Osteocyte (in vitro differentiated cells): ENCODE measurements around the gene EFCAB12. TPM values are rescaled to one million over a fixed set of nuclear protein-coding genes. Genes with fewer than 3 reads are reported as not detected.

Source experiments
- DNase-seq: peaks from one replicate; pipeline ENCODE4 v3.0.0; 2021; ENCODE audit warnings: mixed read lengths; ENCODE audit not compliant: unreplicated experiment; ENCODE audit errors: extremely low spot score
- H3K27ac Mint-ChIP-seq: one replicate; pipeline ENCODE4 v1.8.0; 2021; ENCODE audit warnings: mild to moderate bottlenecking, mixed read lengths; ENCODE audit not compliant: unreplicated experiment
- H3K27me3 Mint-ChIP-seq: one replicate; pipeline ENCODE4 v1.8.0; 2021; ENCODE audit warnings: mixed read lengths; ENCODE audit not compliant: unreplicated experiment
- H3K36me3 Mint-ChIP-seq: one replicate; pipeline ENCODE4 v1.8.0; 2021; ENCODE audit warnings: mixed read lengths; ENCODE audit not compliant: unreplicated experiment
- H3K4me1 Mint-ChIP-seq: one replicate; pipeline ENCODE4 v1.8.0; 2021; ENCODE audit warnings: mixed read lengths; ENCODE audit not compliant: unreplicated experiment
- H3K4me3 Mint-ChIP-seq: one replicate; pipeline ENCODE4 v1.8.0; 2021; ENCODE audit warnings: mild to moderate bottlenecking, moderate library complexity, mixed read lengths; ENCODE audit not compliant: unreplicated experiment
- H3K9me3 Mint-ChIP-seq: one replicate; pipeline ENCODE4 v1.8.0; 2021; ENCODE audit warnings: mixed read lengths; ENCODE audit not compliant: unreplicated experiment
- total RNA-seq: library from RNA; stranded (reverse); gene quantifications from 2 replicates; pipeline ENCODE4 v1.2.1, GENCODE V29; 2021
- TF ChIP-seq, protein P1 (sequence below): fragments of 200-600 bp; sonication (generic); IDR thresholded peaks from 2 replicates; pipeline ENCODE4 v1.5.0; 2021; ENCODE audit warnings: antibody characterized with exemption, mild to moderate bottlenecking, moderate library complexity

The EFCAB12 gene
- total RNA-seq, 1 donor from 2014 or later: 0.30 TPM

DNA sequence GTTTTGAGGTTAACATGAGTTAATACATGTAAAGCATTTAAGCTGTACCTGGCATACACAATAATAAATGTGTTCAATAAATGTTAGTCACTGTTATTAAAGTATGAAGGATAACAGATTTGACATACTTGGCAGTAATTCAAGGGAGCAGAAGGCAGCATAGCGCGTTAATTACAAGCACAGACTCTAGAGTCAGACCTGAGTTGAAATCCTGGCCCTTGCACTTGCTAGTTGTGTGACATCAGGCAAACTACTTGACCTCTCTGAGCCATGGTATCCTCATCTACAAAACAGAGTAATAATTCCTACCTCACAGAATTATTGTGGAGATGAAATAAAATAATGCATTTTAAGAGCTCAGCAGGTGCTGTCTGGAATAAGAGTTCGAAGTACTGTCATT, 17.0 kb upstream of the EFCAB12 start:
- Mint-ChIP-seq H3K27ac (no peak overlapping the region), H3K36me3 (peaks cover 2% of the 10 kb centered on the region), H3K27me3 (no peaks in the 10 kb centered on the region), H3K4me3 (no peak overlapping the region), H3K4me1 (peaks cover 38% of the 10 kb centered on the region), H3K9me3 (no peaks in the 10 kb centered on the region)
- TF ChIP-seq, protein P1, sequence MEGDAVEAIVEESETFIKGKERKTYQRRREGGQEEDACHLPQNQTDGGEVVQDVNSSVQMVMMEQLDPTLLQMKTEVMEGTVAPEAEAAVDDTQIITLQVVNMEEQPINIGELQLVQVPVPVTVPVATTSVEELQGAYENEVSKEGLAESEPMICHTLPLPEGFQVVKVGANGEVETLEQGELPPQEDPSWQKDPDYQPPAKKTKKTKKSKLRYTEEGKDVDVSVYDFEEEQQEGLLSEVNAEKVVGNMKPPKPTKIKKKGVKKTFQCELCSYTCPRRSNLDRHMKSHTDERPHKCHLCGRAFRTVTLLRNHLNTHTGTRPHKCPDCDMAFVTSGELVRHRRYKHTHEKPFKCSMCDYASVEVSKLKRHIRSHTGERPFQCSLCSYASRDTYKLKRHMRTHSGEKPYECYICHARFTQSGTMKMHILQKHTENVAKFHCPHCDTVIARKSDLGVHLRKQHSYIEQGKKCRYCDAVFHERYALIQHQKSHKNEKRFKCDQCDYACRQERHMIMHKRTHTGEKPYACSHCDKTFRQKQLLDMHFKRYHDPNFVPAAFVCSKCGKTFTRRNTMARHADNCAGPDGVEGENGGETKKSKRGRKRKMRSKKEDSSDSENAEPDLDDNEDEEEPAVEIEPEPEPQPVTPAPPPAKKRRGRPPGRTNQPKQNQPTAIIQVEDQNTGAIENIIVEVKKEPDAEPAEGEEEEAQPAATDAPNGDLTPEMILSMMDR: no peak
- no peak for DNase-seq

DNA sequence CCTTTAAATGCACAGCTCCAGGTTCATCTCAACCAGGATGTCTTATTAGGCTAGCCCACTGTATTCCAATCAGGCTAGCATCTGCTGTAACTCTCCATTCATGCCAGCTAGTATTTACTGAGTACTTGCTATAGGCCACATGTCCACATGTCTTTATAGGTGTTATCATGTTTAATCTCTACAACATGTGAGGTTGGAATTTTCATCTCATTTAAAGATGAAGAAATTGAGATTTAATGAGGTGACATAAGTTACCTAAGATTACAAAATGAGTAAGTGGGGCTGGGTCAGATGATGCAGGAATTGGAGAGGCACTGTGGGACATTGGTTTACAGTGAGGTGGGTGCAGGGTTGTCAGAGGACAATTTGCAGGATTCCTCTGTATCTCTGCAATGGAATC, 14.5 kb upstream of the EFCAB12 start:
- peak overlapping the region; percentile 94 for H3K27ac Mint-ChIP-seq
- H3K4me1 Mint-ChIP-seq: peaks cover 48% of the 10 kb centered on the region
- H3K9me3 Mint-ChIP-seq: no peaks in the 10 kb centered on the region
- no peak for DNase-seq
- TF ChIP-seq, protein P1: no peak
- H3K27me3 Mint-ChIP-seq: no peaks in the 10 kb centered on the region
- peaks cover under 1% of the 10 kb centered on the region for H3K36me3 Mint-ChIP-seq
- no peak overlapping the region for H3K4me3 Mint-ChIP-seq

DNA sequence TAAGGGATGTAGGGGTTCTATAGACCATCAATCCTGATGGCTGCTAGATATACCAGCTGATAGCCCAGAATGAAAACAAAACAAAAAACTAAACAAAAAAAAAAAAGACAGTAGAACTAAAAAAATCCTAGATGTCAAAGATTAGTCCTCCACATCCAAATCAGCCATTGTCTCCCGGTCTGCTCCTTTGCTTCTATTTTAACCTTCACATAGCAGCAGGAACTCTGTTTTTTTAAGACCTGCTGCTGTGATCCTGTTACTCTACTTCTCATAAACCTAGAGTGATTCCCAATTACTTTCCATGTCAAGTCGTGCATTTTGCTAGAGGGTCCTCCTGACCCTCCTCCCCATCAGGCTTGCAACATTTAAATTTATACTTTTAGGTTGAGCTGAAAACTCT, 14.1 kb upstream of the EFCAB12 start:
- no peak for DNase-seq
- TF ChIP-seq, protein P1: no peak
- Mint-ChIP-seq H3K9me3 (no peaks in the 10 kb centered on the region), H3K27ac (peak overlapping the region; percentile 94), H3K27me3 (no peaks in the 10 kb centered on the region), H3K36me3 (peaks cover 5% of the 10 kb centered on the region), H3K4me3 (peak overlapping the region; percentile 95), H3K4me1 (peaks cover 50% of the 10 kb centered on the region)

DNA sequence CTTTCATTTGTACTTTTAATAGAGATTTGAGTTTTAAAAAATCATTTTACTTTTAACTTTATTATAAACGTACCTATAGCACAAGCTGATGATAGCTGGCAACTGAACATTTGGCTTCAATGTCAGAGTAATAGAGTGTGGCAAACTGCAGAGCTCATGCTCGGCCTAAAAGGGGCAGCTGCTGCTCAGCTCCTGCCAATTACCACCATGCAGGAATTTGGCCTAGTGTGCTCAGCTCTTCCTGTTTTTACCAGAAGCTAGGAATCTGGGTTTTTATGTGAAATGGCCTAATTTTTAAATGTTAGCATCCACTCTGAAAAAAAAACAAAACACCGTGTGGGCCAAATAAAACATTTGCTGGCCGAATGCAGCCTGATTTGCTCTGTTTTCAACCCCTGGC, 13.3 kb upstream of the EFCAB12 start:
- Mint-ChIP-seq H3K9me3 (no peaks in the 10 kb centered on the region), H3K36me3 (peaks cover 7% of the 10 kb centered on the region), H3K27me3 (no peaks in the 10 kb centered on the region), H3K27ac (peak overlapping the region; percentile 94), H3K4me3 (peak overlapping the region; percentile 95), H3K4me1 (peaks cover 51% of the 10 kb centered on the region)
- no peak for DNase-seq
- TF ChIP-seq, protein P1: peak; percentile 16

DNA sequence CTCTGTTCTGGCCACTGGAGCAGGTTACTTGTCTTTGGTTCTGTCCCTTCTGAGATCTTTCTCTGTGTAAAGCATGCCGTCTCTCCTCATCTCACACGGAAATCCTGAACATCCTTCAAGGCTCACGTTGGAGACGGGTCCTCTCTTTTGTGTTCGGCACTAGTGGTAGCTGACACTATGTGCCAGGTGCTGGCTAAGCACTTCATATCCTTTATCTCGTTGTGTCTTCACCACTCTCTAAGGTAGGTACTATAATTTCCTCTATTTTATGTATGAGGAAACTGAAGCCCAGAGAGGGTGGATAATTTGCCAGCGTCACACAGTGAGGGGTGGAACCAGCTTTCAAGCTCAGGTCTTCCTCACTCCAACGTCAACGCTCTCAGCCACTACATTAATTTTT, 12.8 kb upstream of the EFCAB12 start:
- Mint-ChIP-seq H3K4me1 (peaks cover 52% of the 10 kb centered on the region), H3K4me3 (peak overlapping the region; percentile 95), H3K36me3 (peaks cover 13% of the 10 kb centered on the region), H3K27ac (peak overlapping the region; percentile 94), H3K27me3 (no peaks in the 10 kb centered on the region), H3K9me3 (no peaks in the 10 kb centered on the region)
- TF ChIP-seq, protein P1: no peak
- DNase-seq: no peak
